HUES64 (cell line): ENCODE data around the gene MRPL16.
"Not testable (repeated sequence)": the region's sequence is repeated elsewhere in the genome, so short reads cannot be mapped to it uniquely, and the experiment has no call there.

ENCODE experiments used
- H3K27ac ChIP-seq: 2 replicates; pipeline ENCODE4 v1.7.0; 2013; ENCODE audit warnings: low read depth, low read length, inconsistent platforms
- H3K27me3 ChIP-seq: 2 replicates; pipeline ENCODE4 v1.6.1; 2013; ENCODE audit warnings: mild to moderate bottlenecking, low read length; ENCODE audit not compliant: insufficient read depth
- H3K36me3 ChIP-seq: 2 replicates; pipeline ENCODE4 v1.6.1; 2013; ENCODE audit warnings: mild to moderate bottlenecking, low read length; ENCODE audit not compliant: insufficient read depth
- H3K4me1 ChIP-seq: 2 replicates; pipeline ENCODE4 v1.6.1; 2013; ENCODE audit warnings: mild to moderate bottlenecking, low read length, moderate library complexity; ENCODE audit not compliant: insufficient read depth
- H3K4me3 ChIP-seq: 2 replicates; pipeline ENCODE4 v1.5.1; 2013; ENCODE audit warnings: mild to moderate bottlenecking, low read length, moderate library complexity
- H3K9ac ChIP-seq: 2 replicates; pipeline ENCODE4 v1.6.1; 2013; ENCODE audit warnings: mild to moderate bottlenecking, low read depth, low read length
- H3K9me3 ChIP-seq: 2 replicates; pipeline ENCODE4 v1.6.1; 2013; ENCODE audit warnings: low read depth, low read length; ENCODE audit not compliant: insufficient read depth
- whole genome bisulfite sequencing: fragments of 150-250, 120-280 bp; methylation state at CpG from one replicate; pipeline ENCODE4 v1.1.7; 2013; ENCODE audit warnings: missing lambda C conversion rate; 5-methylcytosine and 5-hydroxymethylcytosine counted together

MRPL16 gene

GRCh38 chr11:59842316-59842715, 31.7 kb upstream of the MRPL16 start:
- Histone ChIP-seq H3K36me3 (no peaks in the 10 kb centered on the region), H3K9ac (no peak overlapping the region), H3K27ac (no peak overlapping the region), H3K9me3 (no peaks in the 10 kb centered on the region), H3K4me3 (no peak overlapping the region), H3K27me3 (no peaks in the 10 kb centered on the region), H3K4me1 (peaks cover 7% of the 10 kb centered on the region; the same call in 1 of the 2 replicates)
- WGBS = 93% methylated on average over 12 of the region's 12 CpGs

DNA sequence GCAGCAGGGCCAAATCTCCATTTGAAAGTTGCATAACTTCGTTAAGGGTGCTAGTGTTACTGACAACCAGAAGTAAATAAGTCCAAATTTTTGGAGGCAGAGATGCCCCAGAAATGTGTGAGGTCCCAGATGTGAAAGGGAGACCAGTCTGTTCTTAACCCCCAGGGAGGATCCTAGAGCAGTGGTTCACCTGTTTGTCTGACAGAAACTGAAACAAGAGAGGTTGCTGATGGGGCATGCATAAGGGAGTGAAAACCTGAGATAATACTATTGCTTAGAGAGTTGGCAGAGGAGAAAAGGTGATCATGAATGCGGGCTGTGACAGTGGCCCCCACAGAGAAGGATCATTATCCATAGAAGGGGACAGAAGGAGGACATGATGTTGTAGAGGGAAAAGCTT, 30.9 kb upstream of the MRPL16 start:
- 90% methylated on average over 2 of the region's 2 CpGs for WGBS
- no peak overlapping the region for H3K27ac ChIP-seq
- no peaks in the 10 kb centered on the region for H3K27me3 ChIP-seq
- H3K9me3 ChIP-seq = no peaks in the 10 kb centered on the region
- H3K36me3 ChIP-seq = no peaks in the 10 kb centered on the region
- no peak overlapping the region for H3K4me3 ChIP-seq
- no peak overlapping the region for H3K9ac ChIP-seq
- H3K4me1 ChIP-seq = peaks cover 7% of the 10 kb centered on the region; the same call in 1 of the 2 replicates

- Histone ChIP-seq H3K4me3 (no peak overlapping the region), H3K4me1 (no peaks in the 10 kb centered on the region), H3K36me3 (no peaks in the 10 kb centered on the region), H3K9ac (no peak overlapping the region), H3K27me3 (no peaks in the 10 kb centered on the region), H3K27ac (no peak overlapping the region), H3K9me3 (no peaks in the 10 kb centered on the region)
Observed at GRCh38 chr11:59839615-59840014, 29.0 kb upstream of the MRPL16 start.

- H3K27me3 ChIP-seq = no peaks in the 10 kb centered on the region
- no peaks in the 10 kb centered on the region for H3K36me3 ChIP-seq
- H3K9ac ChIP-seq = no peak overlapping the region
- WGBS = 88% methylated on average over 2 of the region's 2 CpGs
- no peak overlapping the region for H3K27ac ChIP-seq
- H3K4me3 ChIP-seq = no peak overlapping the region
- H3K9me3 ChIP-seq = no peaks in the 10 kb centered on the region
- no peaks in the 10 kb centered on the region for H3K4me1 ChIP-seq
Observed at GRCh38 chr11:59833602-59834001, 23.0 kb upstream of the MRPL16 start.

GRCh38 chr11:59829358-59829757, 18.8 kb upstream of the MRPL16 start:
- Histone ChIP-seq H3K9me3 (no peaks in the 10 kb centered on the region), H3K27ac (no peak overlapping the region), H3K4me3 (no peak overlapping the region), H3K9ac (no peak overlapping the region), H3K4me1 (no peaks in the 10 kb centered on the region), H3K36me3 (no peaks in the 10 kb centered on the region), H3K27me3 (no peaks in the 10 kb centered on the region)
- WGBS = 91% methylated on average over 3 of the region's 3 CpGs

GRCh38 chr11:59822989-59823566, 12.5 kb upstream of the MRPL16 start:
- no peaks in the 10 kb centered on the region for H3K36me3 ChIP-seq
- 58% methylated on average over 9 of the region's 9 CpGs for WGBS
- H3K9me3 ChIP-seq = no peaks in the 10 kb centered on the region
- H3K27ac ChIP-seq = no peak overlapping the region
- no peaks in the 10 kb centered on the region for H3K27me3 ChIP-seq
- peaks cover 13% of the 10 kb centered on the region; the same call in 1 of the 2 replicates for H3K4me1 ChIP-seq
- no peak overlapping the region for H3K4me3 ChIP-seq
- H3K9ac ChIP-seq = no peak overlapping the region

GRCh38 chr11:59818572-59818971, 8.0 kb upstream of the MRPL16 start:
- 95% methylated on average over 4 of the region's 4 CpGs for WGBS
- Histone ChIP-seq H3K27ac (no peak overlapping the region), H3K4me1 (peaks cover 46% of the 10 kb centered on the region), H3K9ac (no peak overlapping the region), H3K36me3 (no peaks in the 10 kb centered on the region), H3K9me3 (no peaks in the 10 kb centered on the region), H3K27me3 (no peaks in the 10 kb centered on the region), H3K4me3 (no peak overlapping the region)

DNA sequence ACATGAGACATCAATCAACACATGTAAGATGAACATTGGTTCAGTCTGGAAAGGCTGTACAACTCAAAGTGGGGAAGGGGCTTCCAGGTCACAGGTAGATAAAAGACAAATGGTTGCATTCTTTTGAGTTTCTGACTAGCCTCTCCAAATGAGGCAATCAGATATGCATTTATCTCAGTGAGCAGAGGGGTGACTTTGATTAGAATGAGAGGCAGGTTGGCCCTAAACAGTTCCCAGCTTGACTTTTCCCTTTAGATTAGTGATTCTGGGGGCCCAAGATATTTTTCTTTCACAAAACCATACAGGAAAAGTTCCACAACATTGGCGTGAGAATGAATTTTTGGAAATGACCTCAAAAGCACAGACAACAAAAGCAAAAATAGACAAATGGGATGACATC, 5.9 kb upstream of the MRPL16 start:
- peaks cover 46% of the 10 kb centered on the region for H3K4me1 ChIP-seq
- no CpG with 5 or more reads among the region's 1 CpG for WGBS
- H3K27ac ChIP-seq = peak overlapping the region; percentile 88; the same call in 1 of the 2 replicates
- not testable (repeated sequence) for H3K27me3 ChIP-seq, H3K4me3 ChIP-seq, H3K36me3 ChIP-seq, H3K9me3 ChIP-seq
- H3K9ac ChIP-seq = peak overlapping the region; percentile 37; the same call in 1 of the 2 replicates

DNA sequence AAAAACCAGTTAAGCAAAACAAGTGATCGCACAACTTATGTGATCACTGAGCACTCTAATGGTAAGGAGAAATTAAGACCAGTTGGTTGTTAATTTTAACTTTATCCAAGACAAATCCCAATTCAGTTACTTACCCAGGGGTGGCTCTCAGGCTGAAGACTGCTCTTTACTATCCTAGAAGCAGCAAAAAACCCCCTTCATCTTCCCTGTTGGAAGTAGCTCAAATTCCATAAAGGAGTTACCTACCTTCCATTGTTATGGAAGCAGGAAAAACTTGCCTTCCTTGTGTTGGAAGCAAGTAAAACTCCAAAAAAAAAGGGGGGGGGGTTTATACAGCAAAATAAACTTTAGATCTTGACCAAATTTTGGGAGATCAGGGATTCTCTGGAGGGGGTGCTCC, 5.2 kb upstream of the MRPL16 start:
- no CpG with 5 or more reads among the region's 1 CpG for WGBS
- peak overlapping the region; percentile 37 for H3K9ac ChIP-seq
- H3K4me3 ChIP-seq = peak overlapping the region; percentile 42

GRCh38 chr11:59814021-59814420, 3.4 kb upstream of the MRPL16 start:
- Histone ChIP-seq H3K36me3 (peaks cover 2% of the 10 kb centered on the region; the same call in 1 of the 2 replicates), H3K4me3 (peak overlapping the region; percentile 42; the same call in 1 of the 2 replicates), H3K27ac (peak overlapping the region; percentile 88), H3K27me3 (no peaks in the 10 kb centered on the region), H3K9me3 (no peaks in the 10 kb centered on the region), H3K9ac (no peak overlapping the region), H3K4me1 (peaks cover 48% of the 10 kb centered on the region)
- WGBS = no CpG with 5 or more reads among the region's 1 CpG

More for the DNA sequence above, 5.2 kb upstream of the MRPL16 start:
- peaks cover 51% of the 10 kb centered on the region for H3K4me1 ChIP-seq
- no peaks in the 10 kb centered on the region for H3K9me3 ChIP-seq
- H3K27me3 ChIP-seq = no peaks in the 10 kb centered on the region
- no peaks in the 10 kb centered on the region for H3K36me3 ChIP-seq
- H3K27ac ChIP-seq = peak overlapping the region; percentile 88

DNA sequence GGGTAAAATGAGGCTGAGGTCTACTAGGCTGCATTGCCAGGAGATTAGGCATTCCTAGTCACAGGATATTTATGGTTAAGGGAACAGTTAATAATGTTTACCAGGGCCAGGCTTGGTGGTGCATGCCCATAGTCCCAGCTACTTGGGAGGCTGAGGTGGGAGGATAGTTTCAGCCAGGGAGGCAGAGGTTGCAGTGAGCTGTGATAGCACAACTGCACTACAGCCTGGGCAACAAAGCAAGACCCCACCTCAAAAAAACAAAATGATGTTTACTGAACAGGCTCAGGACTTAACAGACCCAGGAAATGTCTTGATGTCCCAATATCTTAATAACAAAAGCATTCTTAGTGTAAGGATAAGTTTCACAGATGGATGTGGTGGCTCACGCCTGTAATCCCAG, 2.8 kb upstream of the MRPL16 start:
- H3K36me3 ChIP-seq = peaks cover 8% of the 10 kb centered on the region
- H3K27me3 ChIP-seq = no peaks in the 10 kb centered on the region
- H3K4me1 ChIP-seq = peaks cover 45% of the 10 kb centered on the region
- no peak overlapping the region for H3K27ac ChIP-seq
- no peak overlapping the region for H3K4me3 ChIP-seq
- H3K9ac ChIP-seq = no peak overlapping the region
- WGBS = 78% methylated on average over 1 of the region's 1 CpG
- no peaks in the 10 kb centered on the region for H3K9me3 ChIP-seq

DNA sequence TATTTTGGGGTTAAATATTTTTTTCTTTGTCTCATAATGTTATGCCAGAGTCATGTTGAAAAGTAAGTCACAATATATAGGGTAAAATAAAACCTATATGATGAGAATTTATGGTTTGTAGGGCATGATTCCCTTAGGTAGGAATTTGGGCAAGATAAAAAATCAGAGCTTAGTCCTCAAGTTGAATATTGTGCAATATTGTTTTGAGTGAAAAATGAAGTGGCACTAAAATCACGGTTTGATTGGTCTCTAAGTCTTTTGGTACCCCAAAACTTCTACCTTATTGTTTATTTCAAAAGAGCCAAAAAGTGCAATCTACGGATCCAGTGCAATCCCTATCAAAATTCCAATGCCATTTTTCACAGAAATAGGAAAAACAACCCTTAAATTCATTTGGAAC, 1.6 kb upstream of the MRPL16 start:
- Histone ChIP-seq H3K4me1 (peaks cover 40% of the 10 kb centered on the region), H3K27ac (no peak overlapping the region), H3K27me3 (no peaks in the 10 kb centered on the region), H3K4me3 (no peak overlapping the region), H3K9ac (no peak overlapping the region), H3K36me3 (peaks cover 20% of the 10 kb centered on the region), H3K9me3 (no peaks in the 10 kb centered on the region)
- 98% methylated on average over 2 of the region's 2 CpGs for WGBS
